Psoas muscle (tissue), 8 donors: ENCODE measurements around the gene ZNF710. TPM values are rescaled to one million over a fixed set of nuclear protein-coding genes. Genes with fewer than 3 reads are reported as not detected.

Source experiments
- ATAC-seq, 4 donors: fragments of 200-7000 bp; cut with Tn5 transposase; one replicate each; pipeline ENCODE4 v1.9.1; 2020; ENCODE audit warnings: moderate library complexity in 3 of 4, mild to moderate bottlenecking in 2 of 4
- DNase-seq, 2 donors: peaks; one replicate each; pipeline ENCODE4 v3.0.0-alpha.2; 2020
- H3K27ac ChIP-seq: fragments of 200-600 bp; one replicate; pipeline ENCODE4 v1.8.0; 2022
- H3K27me3 ChIP-seq, 3 donors: fragments of 200-600 bp in 1 of 3; one replicate each; pipeline versions ENCODE4 v1.6.1 to v1.8.0; 2013 to 2022; ENCODE audit warnings: low read length in 2 of 3, mild to moderate bottlenecking in 2 of 3, moderate library complexity in 1 of 3; ENCODE audit not compliant: insufficient read depth in 3 of 3
- H3K36me3 ChIP-seq, 2 donors: fragments of 200-600 bp in 1 of 2; one replicate each; pipeline versions ENCODE4 v1.6.1 to v1.8.0; 2013 to 2022; ENCODE audit warnings: low read depth in 1 of 2, mild to moderate bottlenecking in 1 of 2, moderate library complexity in 1 of 2; ENCODE audit not compliant: insufficient read depth in 1 of 2
- H3K4me1 ChIP-seq: fragments of 200-600 bp; one replicate; pipeline ENCODE4 v1.8.0; 2022
- H3K4me3 ChIP-seq: fragments of 200-600 bp; one replicate; pipeline ENCODE4 v1.8.0; 2022; ENCODE audit warnings: mild to moderate bottlenecking
- H3K9me3 ChIP-seq: fragments of 200-600 bp; one replicate; pipeline ENCODE4 v1.8.0; 2022
- WGBS, 3 donors: extraction: QIAGEN DNeasy Blood & Tissue Kit; methylation state at CpG; one replicate each; pipeline versions ENCODE4 v1.1.6 to v1.1.7; 2013; 5-methylcytosine and 5-hydroxymethylcytosine counted together
- intact Hi-C, 2 donors: fragments of 100-400 bp; cut with DNase I; formaldehyde crosslinking; loops; one replicate each; pipeline versions ENCODE4 v1.11.0 to v1.14.2; 2022
- polyA plus RNA-seq, 3 donors: library from polyadenylated mRNA; stranded (reverse); fragments of 200-250 nt; gene quantifications; one replicate each; pipeline ENCODE4 v1.2.3, GENCODE V29; 2013
- total RNA-seq, 4 donors: library from RNA; stranded (reverse); fragmentation: NEBNext Ultra II Directional in 2 of 4; extraction: Animal tissue kit (Norgen Biotek cat#: 25700) in 2 of 4; gene quantifications; one replicate each; pipeline versions ENCODE4 v1.2.1 to v1.2.4, GENCODE V29; 2021 to 2023
- TF ChIP-seq, protein P1 (sequence below): fragments of 200-600 bp; IDR thresholded peaks from one replicate; pipeline ENCODE4 v1.8.0; 2022; ENCODE audit warnings: antibody characterized with exemption
- donor health status: healthy with polysubstance abuse.
- donor health status: DM: no; HTN: no; CAD: no; lungs with moderate emphysema.
- donor health status: Bipolar disorder and iron deficiency.
- donor health status: healthy.
- donor health status: DM: yes; HTN: yes; CAD: no.
- donor health status: DM: no; HTN: no; CAD: no.
- donor health status: DM: no; HTN: no; CAD: no.
- donor health status: DM: yes; HTN: yes; CAD: no.

The ZNF710 gene
- total and polyA plus RNA-seq, 7 donors: 1.3 to 8.1 (median 4.5) TPM

DNA sequence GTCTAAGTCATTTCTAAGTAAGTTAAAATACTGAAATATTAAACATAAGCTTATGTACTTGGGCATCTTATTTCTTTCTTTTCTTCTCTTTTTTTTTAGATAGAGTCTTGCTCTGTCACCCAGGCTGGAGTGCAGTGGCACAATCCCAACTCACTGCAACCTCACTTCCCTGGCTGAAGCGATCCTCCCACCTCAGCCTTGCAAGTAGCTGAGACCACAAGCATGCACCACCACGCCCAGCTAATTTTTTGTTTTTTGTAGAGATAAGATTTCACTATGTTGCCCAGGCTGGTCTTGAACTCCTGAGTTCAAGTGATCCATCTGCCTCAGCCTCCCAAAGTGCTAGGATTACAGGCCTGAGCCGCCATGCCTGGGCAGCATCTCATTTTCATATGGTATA is 16.0 kb upstream of the ZNF710 start:
- H3K27ac ChIP-seq: no peak overlapping the region
- DNase-seq (no peak), ATAC-seq (no peak)
- 91 to 92% (median 91%) methylated on average over 3 of the region's 3 CpGs for WGBS, 3 donors
- H3K36me3 ChIP-seq: no peaks in the 10 kb centered on the region
- TF ChIP-seq, protein P1, sequence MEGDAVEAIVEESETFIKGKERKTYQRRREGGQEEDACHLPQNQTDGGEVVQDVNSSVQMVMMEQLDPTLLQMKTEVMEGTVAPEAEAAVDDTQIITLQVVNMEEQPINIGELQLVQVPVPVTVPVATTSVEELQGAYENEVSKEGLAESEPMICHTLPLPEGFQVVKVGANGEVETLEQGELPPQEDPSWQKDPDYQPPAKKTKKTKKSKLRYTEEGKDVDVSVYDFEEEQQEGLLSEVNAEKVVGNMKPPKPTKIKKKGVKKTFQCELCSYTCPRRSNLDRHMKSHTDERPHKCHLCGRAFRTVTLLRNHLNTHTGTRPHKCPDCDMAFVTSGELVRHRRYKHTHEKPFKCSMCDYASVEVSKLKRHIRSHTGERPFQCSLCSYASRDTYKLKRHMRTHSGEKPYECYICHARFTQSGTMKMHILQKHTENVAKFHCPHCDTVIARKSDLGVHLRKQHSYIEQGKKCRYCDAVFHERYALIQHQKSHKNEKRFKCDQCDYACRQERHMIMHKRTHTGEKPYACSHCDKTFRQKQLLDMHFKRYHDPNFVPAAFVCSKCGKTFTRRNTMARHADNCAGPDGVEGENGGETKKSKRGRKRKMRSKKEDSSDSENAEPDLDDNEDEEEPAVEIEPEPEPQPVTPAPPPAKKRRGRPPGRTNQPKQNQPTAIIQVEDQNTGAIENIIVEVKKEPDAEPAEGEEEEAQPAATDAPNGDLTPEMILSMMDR: no peak
- no peak overlapping the region for H3K4me3 ChIP-seq
- H3K4me1 ChIP-seq: no peaks in the 10 kb centered on the region
- intact Hi-C loops: no loop called here
- H3K27me3 ChIP-seq: no peaks in the 10 kb centered on the region
- H3K9me3 ChIP-seq: peaks cover 6% of the 10 kb centered on the region

DNA sequence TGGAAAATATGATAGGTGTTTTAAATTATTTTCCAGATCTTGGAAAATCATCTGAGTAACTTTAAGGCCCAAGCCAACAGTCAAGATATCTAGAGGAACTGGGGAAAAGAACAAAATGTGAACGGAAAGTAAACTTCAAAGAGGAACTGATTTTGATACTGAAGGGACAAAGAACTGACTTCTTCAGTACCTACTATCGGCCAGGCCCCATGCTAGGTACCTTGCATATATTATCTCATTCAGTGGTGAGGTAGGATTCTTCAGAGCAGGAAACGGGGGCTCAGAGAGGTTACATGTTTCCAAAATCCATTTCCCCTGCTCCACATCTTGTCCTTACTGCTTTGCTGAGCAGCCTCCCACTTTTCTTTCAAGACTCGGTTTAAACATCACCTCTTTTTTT is 9.8 kb upstream of the ZNF710 start:
- Histone ChIP-seq H3K27me3 (no peaks in the 10 kb centered on the region), H3K27ac (no peak overlapping the region), H3K9me3 (no peaks in the 10 kb centered on the region), H3K4me1 (no peaks in the 10 kb centered on the region), H3K36me3 (no peaks in the 10 kb centered on the region), H3K4me3 (no peak overlapping the region)
- intact Hi-C loops: no loop called here
- DNase-seq (no peak), ATAC-seq (no peak)
- 66 to 81% (median 66%) methylated on average over 4 of the region's 4 CpGs for WGBS, 3 donors
- TF ChIP-seq, protein P1: no peak

DNA sequence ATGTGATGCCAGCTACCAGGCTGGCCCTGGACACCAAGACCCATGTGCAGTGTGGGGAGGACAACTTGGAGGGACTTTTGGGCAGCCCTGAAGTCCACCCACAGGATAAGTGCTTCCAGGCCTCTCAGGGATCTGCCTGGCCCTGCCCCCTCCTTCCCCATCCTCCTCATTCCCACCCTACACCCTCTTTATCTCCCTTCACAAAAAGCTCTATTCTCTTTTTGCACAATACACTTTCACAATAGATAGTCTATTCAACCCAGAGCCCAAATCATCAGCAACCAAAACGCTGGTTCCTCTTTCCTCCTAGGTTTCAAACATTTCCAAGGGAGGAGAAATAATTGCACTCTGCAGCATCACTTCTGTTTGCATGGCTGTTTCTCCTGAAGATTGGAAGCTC is 7.8 kb upstream of the ZNF710 start:
- H3K27me3 ChIP-seq: no peaks in the 10 kb centered on the region
- 63 to 73% (median 70%) methylated on average over 1 of the region's 1 CpG for WGBS, 3 donors
- H3K27ac ChIP-seq: no peak overlapping the region
- no peaks in the 10 kb centered on the region for H3K36me3 ChIP-seq
- no peak overlapping the region for H3K4me3 ChIP-seq
- H3K4me1 ChIP-seq: no peaks in the 10 kb centered on the region
- no peaks in the 10 kb centered on the region for H3K9me3 ChIP-seq
- TF ChIP-seq, protein P1: no peak
- intact Hi-C loops: no loop called here
- DNase-seq (no peak), ATAC-seq (no peak)

DNA sequence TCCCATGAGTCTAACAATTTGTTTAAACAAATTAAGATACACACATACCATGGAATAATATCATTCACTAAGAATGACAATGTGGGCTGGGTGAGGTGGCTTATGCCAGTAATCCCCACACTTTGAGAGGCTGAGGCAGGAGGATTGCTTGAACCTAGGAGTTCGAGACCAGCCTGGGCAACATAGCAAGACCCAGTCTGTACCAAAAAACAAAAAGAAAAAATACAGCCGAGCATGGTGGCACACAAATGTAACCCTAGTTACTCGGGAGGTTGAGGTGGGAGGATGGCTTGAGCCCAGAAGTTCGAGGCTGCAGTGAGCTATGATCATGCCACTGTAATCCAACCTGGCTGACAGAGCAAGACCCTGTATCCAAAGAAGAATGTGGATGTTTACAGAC is 4.0 kb upstream of the ZNF710 start:
- Histone ChIP-seq H3K27me3 (no peaks in the 10 kb centered on the region), H3K9me3 (no peaks in the 10 kb centered on the region), H3K27ac (no peak overlapping the region), H3K36me3 (no peaks in the 10 kb centered on the region), H3K4me1 (peaks cover 6% of the 10 kb centered on the region), H3K4me3 (no peak overlapping the region)
- intact Hi-C loops: no loop called here
- ATAC-seq (no peak), DNase-seq (no peak)
- TF ChIP-seq, protein P1: no peak
- WGBS, 3 donors: 75 to 81% (median 77%) methylated on average over 4 of the region's 4 CpGs

- Histone ChIP-seq H3K4me3 (no peak overlapping the region), H3K9me3 (no peaks in the 10 kb centered on the region), H3K27me3 (no peaks in the 10 kb centered on the region), H3K27ac (no peak overlapping the region), H3K36me3 (no peaks in the 10 kb centered on the region), H3K4me1 (peaks cover 13% of the 10 kb centered on the region)
- DNase-seq (no peak), ATAC-seq (peak; percentile 46 to 59 (median 51))
- intact Hi-C loops: no loop called here
- 55 to 68% (median 62%) methylated on average over 5 of the region's 5 CpGs for WGBS, 3 donors
- TF ChIP-seq, protein P1: no peak
These were observed 2.9 kb upstream of the ZNF710 start for GRCh38 chr15:89998141-89998661.
